GM12878 (cell line): ENCODE results near the gene OLFML3. TPM values are rescaled to one million over a fixed set of nuclear protein-coding genes. Genes with fewer than 3 reads are reported as not detected.

Experiments used
- ATAC-seq: fragments of 200-7000 bp; cut with Tn5 transposase; 3 replicates; pipeline ENCODE4 v1.9.1; 2020; ENCODE audit warnings: mild to moderate bottlenecking, moderate library complexity
- BruUV-seq: library from RNA; stranded (reverse); fragments of 400-500 nt; replicated peaks from 2 replicates; lab custom pipeline; 2021; lab: Mats Ljungman, UMichigan
- CTCF ChIA-PET: fragments of 300-600 bp; sonication (Branson Sonifier 250); formaldehyde crosslinking; extraction: SDS; loops from one replicate; lab custom pipeline; 2021; ENCODE audit warnings: inconsistent platforms; lab: Yijun Ruan, JAX
- POLR2A ChIA-PET: fragments of 350-600 bp; formaldehyde crosslinking; extraction: SDS; loops from one replicate; lab custom pipeline; 2021; ENCODE audit warnings: inconsistent platforms; lab: Charles Lee
- RAD21 ChIA-PET: fragments of 300-600 bp; sonication (Branson Sonifier 250); formaldehyde crosslinking; loops from one replicate; lab custom pipeline; 2023; ENCODE audit warnings: antibody characterized with exemption; ENCODE audit not compliant: unreplicated experiment; lab: Charles Lee
- SMC1A ChIA-PET: fragments of 300-600 bp; sonication (Branson Sonifier 250); formaldehyde crosslinking; loops from one replicate; lab custom pipeline; 2023; ENCODE audit not compliant: unreplicated experiment, uncharacterized antibody; lab: Charles Lee
- DNase-seq: peaks from one replicate; pipeline ENCODE4 v3.0.0-alpha.2; 2011; ENCODE audit warnings: low read depth, low spot score
- FAIRE-seq: peaks from 3 replicates; lab custom pipeline; 2011; peaks lifted over from hg19 to GRCh38; lab: Jason Lieb, UNC
- H2AFZ ChIP-seq: 2 replicates; pipeline ENCODE4 v1.6.0; 2011; ENCODE audit warnings: low read depth, low read length, control low read depth; ENCODE audit not compliant: control insufficient read depth
- H3K27ac ChIP-seq: 2 replicates; pipeline ENCODE4 v1.5.1; 2011; ENCODE audit warnings: control low read depth; ENCODE audit not compliant: control insufficient read depth, insufficient read depth
- H3K27me3 ChIP-seq, 2 experiments: replicated peaks in 1 of 2; 2 replicates each; pipeline versions ENCODE4 v1.6.0 to v1.6.1; 2011; ENCODE audit warnings: low read length in 1 of 2; ENCODE audit not compliant: control insufficient read depth in 2 of 2, insufficient read depth in 2 of 2
- H3K36me3 ChIP-seq, 2 experiments: 2 replicates each; pipeline ENCODE4 v1.5.1; 2011; ENCODE audit warnings: low read length in 1 of 2; ENCODE audit not compliant: control insufficient read depth in 2 of 2, insufficient read depth in 2 of 2
- H3K4me1 ChIP-seq: 2 replicates; pipeline ENCODE4 v1.6.1; 2011; ENCODE audit warnings: mild to moderate bottlenecking, low read length, moderate library complexity, mixed read lengths; ENCODE audit not compliant: control insufficient read depth, insufficient read depth
- H3K4me2 ChIP-seq: 2 replicates; pipeline ENCODE4 v1.6.0; 2011; ENCODE audit warnings: control low read depth; ENCODE audit not compliant: control insufficient read depth, insufficient read depth
- H3K4me3 ChIP-seq: fragments of 200-600 bp; sonication (generic); 2 replicates; pipeline ENCODE4 v1.5.1; 2016
- H3K79me2 ChIP-seq: 2 replicates; pipeline ENCODE4 v1.6.0; 2011; ENCODE audit warnings: low read length; ENCODE audit not compliant: control insufficient read depth, insufficient read depth
- H3K9ac ChIP-seq: 2 replicates; pipeline ENCODE4 v1.8.0; 2011; ENCODE audit warnings: low read length, control low read depth, mixed read lengths; ENCODE audit not compliant: control insufficient read depth, insufficient read depth
- H3K9me3 ChIP-seq: replicated peaks from 3 replicates; pipeline ENCODE4 v1.5.1; 2011; ENCODE audit warnings: mild to moderate bottlenecking, low read length; ENCODE audit not compliant: control insufficient read depth, insufficient read depth
- H4K20me1 ChIP-seq: 2 replicates; pipeline ENCODE4 v1.6.0; 2011; ENCODE audit not compliant: control insufficient read depth, insufficient read depth
- EGR1 ChIP-seq, 2 experiments: IDR thresholded peaks; 1 replicate in 1 of 2; 2 replicates in 1 of 2; pipeline ENCODE4 v1.6.1; 2011 to 2012; ENCODE audit warnings: low read depth in 2 of 2, low read length in 2 of 2, borderline replicate concordance in 1 of 2, mild to moderate bottlenecking in 1 of 2, moderate library complexity in 1 of 2
- IRF5 ChIP-seq: fragments of 450-650 bp; IDR thresholded peaks from 2 replicates; pipeline ENCODE4 v1.6.1; 2017; ENCODE audit warnings: borderline replicate concordance
- KDM1A ChIP-seq: fragments of 200-600 bp; sonication (generic); IDR thresholded peaks from 2 replicates; pipeline ENCODE4 v1.6.1; 2016; ENCODE audit warnings: borderline replicate concordance
- MEF2B ChIP-seq: fragments of 450-650 bp; IDR thresholded peaks from 2 replicates; pipeline ENCODE4 v1.6.1; 2018; ENCODE audit warnings: mild to moderate bottlenecking, moderate library complexity; ENCODE audit not compliant: partially characterized antibody, poor library complexity, severe bottlenecking
- MLLT1 ChIP-seq: fragments of 450-650 bp; IDR thresholded peaks from 2 replicates; pipeline ENCODE4 v1.6.1; 2016; ENCODE audit warnings: mild to moderate bottlenecking
- MTA3 ChIP-seq: IDR thresholded peaks from 2 replicates; pipeline ENCODE4 v1.6.1; 2012; ENCODE audit warnings: low read length, inconsistent platforms, borderline replicate concordance
- MXI1 ChIP-seq: fragments of 150-350 bp; IDR thresholded peaks from 2 replicates; pipeline ENCODE4 v1.6.1; 2011; ENCODE audit warnings: low read depth, mild to moderate bottlenecking, inconsistent platforms, low read length, improper control_type of control experiment
- PAX8 ChIP-seq: fragments of 450-650 bp; IDR thresholded peaks from 2 replicates; pipeline ENCODE4 v1.6.1; 2017; ENCODE audit warnings: mild to moderate bottlenecking, moderate library complexity
- RELB ChIP-seq: fragments of 450-650 bp; IDR thresholded peaks from 2 replicates; pipeline ENCODE4 v1.6.1; 2017; ENCODE audit warnings: low read depth, mild to moderate bottlenecking, moderate library complexity
- RUNX3 ChIP-seq: IDR thresholded peaks from 2 replicates; pipeline ENCODE4 v1.6.1; 2012; ENCODE audit warnings: low read length, inconsistent platforms
- SMAD1 ChIP-seq: fragments of 450-650 bp; IDR thresholded peaks from 2 replicates; pipeline ENCODE4 v1.6.1; 2018; ENCODE audit warnings: mild to moderate bottlenecking, low read depth; ENCODE audit not compliant: partially characterized antibody
- TCF3 ChIP-seq: IDR thresholded peaks from 2 replicates; pipeline ENCODE4 v1.6.1; 2012; ENCODE audit warnings: low read depth, mild to moderate bottlenecking, low read length, borderline replicate concordance; ENCODE audit not compliant: insufficient read depth
- ZBTB40 ChIP-seq: fragments of 450-650 bp; IDR thresholded peaks from 2 replicates; pipeline ENCODE4 v1.6.1; 2016; ENCODE audit warnings: mild to moderate bottlenecking, moderate library complexity, borderline replicate concordance
- ZNF24 ChIP-seq: fragments of 450-650 bp; IDR thresholded peaks from 2 replicates; pipeline ENCODE4 v1.6.1; 2017; ENCODE audit warnings: antibody characterized with exemption, mild to moderate bottlenecking
- WGBS: methylation state at CpG from one replicate; pipeline ENCODE4 v1.1.6; 2016; ENCODE audit warnings: low lambda C conversion rate; ENCODE audit not compliant: insufficient replicate concordance, insufficient coverage; ENCODE audit errors: missing lambda C conversion rate; 5-methylcytosine and 5-hydroxymethylcytosine counted together
- in situ Hi-C: fragments of 300-500 bp; cut with MboI; formaldehyde crosslinking; loops from 9 replicates; pipeline ENCODE4 v1.14.3; 2018; ENCODE audit warnings: mixed read lengths
- intact Hi-C: fragments of 100-400 bp; cut with micrococcal nuclease; formaldehyde crosslinking; loops from one replicate; pipeline ENCODE4 v1.14.2; 2022; ENCODE audit not compliant: unreplicated experiment
- polyA plus RNA-seq, 11 experiments: library from polyadenylated mRNA; depleted of rRNA in 4 of 11; unstranded in 6 of 11; stranded (reverse) in 5 of 11; fragments of >200 nt; fragmentation: Nextera tagmentation in 4 of 11; fragmentation: Illumina TruSeq in 1 of 11; extraction: Ambion mirVana in 4 of 11; extraction: Trizol in 1 of 11; gene quantifications; 1 replicate in 1 of 11; 2 replicates in 10 of 11; pipeline versions ENCODE4 v1.2.1 to v1.2.3, GENCODE V29; 2011 to 2016; ENCODE audit warnings: inconsistent platforms in 2 of 11, missing spikeins in 2 of 11, low read depth in 1 of 11
- total RNA-seq, 4 experiments: library from RNA; depleted of rRNA in 3 of 4; stranded (reverse); fragments of >200 nt in 3 of 4; fragmentation: Illumina TruSeq in 1 of 4; extraction: Trizol in 1 of 4; gene quantifications; 2 replicates each; pipeline versions ENCODE4 v1.2.1 to v1.2.3, GENCODE V29; 2013 to 2021

Gene OLFML3
- total and polyA plus RNA-seq, 10 of the 15 experiments (the other 5 are each of a cell fraction or from before 2014, with no cell fraction given), result 0.03 TPM; not detected in 9

GRCh38 chr1:113934511-113935055 lies 44.7 kb upstream of the OLFML3 start:
- WGBS, result 77% methylated on average over 5 of the region's 5 CpGs
- peaks cover 93% of the 10 kb centered on the region for H3K79me2 ChIP-seq
- H2AFZ ChIP-seq, result no peak overlapping the region
- no peak overlapping the region for H3K27ac ChIP-seq
- ChIA-PET RAD21 (interaction anchor here (0.6 to 3.0 kb wide), 6 partner anchors 12 to 168 kb away, joined by 3 to 13 read pairs (median 4); no protein-coding TSS in a partner anchor), CTCF (interaction anchor here (0.6 to 1.0 kb wide), 2 partner anchors 12 to 99 kb away, joined by 3 read pairs; no protein-coding TSS in a partner anchor), POLR2A (interaction anchor here (0.6 to 2.4 kb wide), 6 partner anchors 9 to 271 kb away, joined by 3 to 12 read pairs (median 3); no protein-coding TSS in a partner anchor), SMC1A (interaction anchor here (1.2 to 11.9 kb wide), 7 partner anchors 13 to 193 kb away, joined by 3 to 99 read pairs (median 4); no protein-coding TSS in a partner anchor)
- DNase-seq, result no peak
- H3K4me1 ChIP-seq, result 0 out of 2 replicates have a peak, but pooled peaks cover 2% of the 10 kb centered on the region
- ATAC-seq, result no peak
- no peaks in the 10 kb centered on the region; the same call in 2 of the 3 replicates for H3K9me3 ChIP-seq
- intact Hi-C loops (loop anchor here (5.0 kb wide), 1 partner anchor 97 kb away; no protein-coding TSS in a partner anchor), in situ Hi-C loops (no loop called here)
- FAIRE-seq, result no peak
- H3K4me3 ChIP-seq, result no peak overlapping the region
- H4K20me1 ChIP-seq, result no peaks in the 10 kb centered on the region
- H3K27me3 ChIP-seq, result no peaks in the 10 kb centered on the region
- no TSS peak for BruUV-seq
- no peak overlapping the region for H3K4me2 ChIP-seq
- H3K9ac ChIP-seq, result no peak overlapping the region
- H3K36me3 ChIP-seq, result no peaks in the 10 kb centered on the region
- no peak for TF ChIP-seq MTA3
- no peak for TF ChIP-seq MLLT1
- TF ChIP-seq ZBTB40, result no peak
- no peak for TF ChIP-seq MEF2B
- TF ChIP-seq TCF3, result no peak
- TF ChIP-seq KDM1A, result no peak
- TF ChIP-seq MXI1, result no peak
- no peak for TF ChIP-seq PAX8
- TF ChIP-seq SMAD1, result no peak
- TF ChIP-seq RELB, result no peak
- TF ChIP-seq ZNF24, result no peak
- no peak for TF ChIP-seq RUNX3
- no peak for TF ChIP-seq EGR1 (IDR thresholded peaks at IDR 0.05; ENCODE audit: borderline replicate concordance in 1 of 2, low read depth in 2 of 2, low read length in 2 of 2)
- no peak for TF ChIP-seq IRF5
